ENCODE measurements around the gene PSTPIP2. TPM values are rescaled to one million over a fixed set of nuclear protein-coding genes. Genes with fewer than 3 reads are reported as not detected.

Gene PSTPIP2
- total RNA-seq, 1 donor from 2014 or later = 11.5 TPM

- Histone ChIP-seq H3K27me3 (ENCODE audit: low read depth) (no peaks in the 10 kb centered on the region), H3K36me3 (peaks cover 3% of the 10 kb centered on the region), H3K27ac (no peak overlapping the region), H3K9me3 (no peaks in the 10 kb centered on the region), H3K4me3 (no peak overlapping the region), H3K4me1 (peaks cover 15% of the 10 kb centered on the region)
- ATAC-seq = no peak
- TF ChIP-seq CTCF (IDR thresholded peaks at IDR 0.05) = no peak
- intact Hi-C loops (cut with DNase I) = no loop called here
- DNase-seq = no peak
Observed at GRCh38 chr18:46010050-46010449, 62.0 kb downstream of the PSTPIP2 start.

- peaks cover 15% of the 10 kb centered on the region for H3K4me1 ChIP-seq
- no peak for DNase-seq
- H3K27me3 ChIP-seq (ENCODE audit: low read depth) = no peaks in the 10 kb centered on the region
- no peak for TF ChIP-seq CTCF (IDR thresholded peaks at IDR 0.05)
- intact Hi-C loops (cut with DNase I) = no loop called here
- peak; percentile 73 to 75 for ATAC-seq
- H3K9me3 ChIP-seq = no peaks in the 10 kb centered on the region
- H3K36me3 ChIP-seq = peaks cover 3% of the 10 kb centered on the region
- H3K27ac ChIP-seq = no peak overlapping the region
- no peak overlapping the region for H3K4me3 ChIP-seq
Observed at GRCh38 chr18:46009125-46009840, 62.8 kb downstream of the PSTPIP2 start.

GRCh38 chr18:46008531-46008930 is 63.5 kb downstream of the PSTPIP2 start:
- Histone ChIP-seq H3K27ac (no peak overlapping the region), H3K4me3 (no peak overlapping the region), H3K4me1 (peaks cover 15% of the 10 kb centered on the region), H3K36me3 (peaks cover 3% of the 10 kb centered on the region), H3K27me3 (ENCODE audit: low read depth) (no peaks in the 10 kb centered on the region), H3K9me3 (no peaks in the 10 kb centered on the region)
- ATAC-seq (no peak), DNase-seq (no peak)
- intact Hi-C loops (cut with DNase I) = no loop called here
- no peak for TF ChIP-seq CTCF (IDR thresholded peaks at IDR 0.05)

GRCh38 chr18:46007165-46007564 is 64.9 kb downstream of the PSTPIP2 start:
- intact Hi-C loops (cut with DNase I) = no loop called here
- no peak for ATAC-seq
- H3K4me1 ChIP-seq = peaks cover 15% of the 10 kb centered on the region
- DNase-seq = no peak
- H3K4me3 ChIP-seq = no peak overlapping the region
- no peaks in the 10 kb centered on the region for H3K27me3 ChIP-seq (ENCODE audit: low read depth)
- H3K9me3 ChIP-seq = no peaks in the 10 kb centered on the region
- peaks cover 3% of the 10 kb centered on the region for H3K36me3 ChIP-seq
- H3K27ac ChIP-seq = no peak overlapping the region
- TF ChIP-seq CTCF (IDR thresholded peaks at IDR 0.05) = no peak

GRCh38 chr18:46002934-46003333 is 69.1 kb downstream of the PSTPIP2 start:
- intact Hi-C loops (cut with DNase I) = no loop called here
- no peak overlapping the region for H3K27ac ChIP-seq
- no peak for ATAC-seq

More at GRCh38 chr18:46002934-46003333, 69.1 kb downstream of the PSTPIP2 start:
- Histone ChIP-seq H3K9me3 (no peaks in the 10 kb centered on the region), H3K36me3 (no peaks in the 10 kb centered on the region), H3K4me1 (no peaks in the 10 kb centered on the region), H3K27me3 (ENCODE audit: low read depth) (no peaks in the 10 kb centered on the region), H3K4me3 (no peak overlapping the region)
- TF ChIP-seq CTCF (IDR thresholded peaks at IDR 0.05) = no peak
- no peak for DNase-seq
